ENCODE data around the gene SOD1. TPM values are rescaled to one million over a fixed set of nuclear protein-coding genes. Genes with fewer than 3 reads are reported as not detected.

SOD1 gene
- total and polyA plus RNA-seq, 10 of the 15 experiments (the other 5 are each of a cell fraction or from before 2014, with no cell fraction given) = 171 to 710 (median 313) TPM

GRCh38 chr21:31696424-31696823, 36.9 kb downstream of the SOD1 start:
- ChIA-PET RAD21 (ENCODE audit: unreplicated experiment) (no interaction called here), SMC1A (ENCODE audit: uncharacterized antibody, unreplicated experiment) (no interaction called here), CTCF (no interaction called here), POLR2A (no interaction called here)
- no peak overlapping the region for H3K4me2 ChIP-seq (ENCODE audit: control insufficient read depth, insufficient read depth)
- TF ChIP-seq BCL11A (IDR thresholded peaks at IDR 0.05; ENCODE audit: low read depth, low read length) (no peak), HSF1 (IDR thresholded peaks at IDR 0.05; ENCODE audit: low read depth, low read length) (no peak), USF1 (IDR thresholded peaks at IDR 0.05; ENCODE audit: borderline replicate concordance, extremely low read length, insufficient read depth, low read depth, low read length) (no peak), NR2C1 (IDR thresholded peaks at IDR 0.05) (no peak), TCF3 (IDR thresholded peaks at IDR 0.05; ENCODE audit: borderline replicate concordance, insufficient read depth, low read depth, low read length) (no peak), ZBTB4 (CRISPR knock-in tag; IDR thresholded peaks at IDR 0.05) (no peak), MEF2A (IDR thresholded peaks at IDR 0.05; ENCODE audit: insufficient read depth, low read depth, low read length) (no peak), RELB (IDR thresholded peaks at IDR 0.05; ENCODE audit: low read depth) (no peak), PBX3 (IDR thresholded peaks at IDR 0.05; ENCODE audit: insufficient replicate concordance, low read depth, low read length) (no peak)
- H3K4me1 ChIP-seq (ENCODE audit: control insufficient read depth, insufficient read depth, low read length) = no peaks in the 10 kb centered on the region
- ATAC-seq (no peak), FAIRE-seq (no peak), DNase-seq (ENCODE audit: low read depth, low spot score) (no peak)
- H3K9ac ChIP-seq (ENCODE audit: control insufficient read depth, insufficient read depth, low read length) = no peak overlapping the region
- BruUV-seq (replicated peaks) = no TSS peak
- H3K27me3 ChIP-seq (replicated peaks in 1 of 2; ENCODE audit: control insufficient read depth in 2 of 2, insufficient read depth in 2 of 2, low read length in 1 of 2) = no peaks in the 10 kb centered on the region
- in situ Hi-C loops (cut with MboI) (no loop called here), intact Hi-C loops (cut with micrococcal nuclease; ENCODE audit: unreplicated experiment) (no loop called here)
- no peaks in the 10 kb centered on the region for H3K9me3 ChIP-seq (replicated peaks; ENCODE audit: control insufficient read depth, insufficient read depth, low read length)
- 99% methylated on average over 6 of the region's 6 CpGs for WGBS (ENCODE audit: insufficient coverage, insufficient replicate concordance, low lambda C conversion rate, missing lambda C conversion rate)
- no peak overlapping the region for H2AFZ ChIP-seq (ENCODE audit: control insufficient read depth, low read depth, low read length)
- peaks cover 12 to 34% of the 10 kb centered on the region in 2 experiments for H3K36me3 ChIP-seq (ENCODE audit: control insufficient read depth in 2 of 2, insufficient read depth in 2 of 2, low read length in 1 of 2)
- H3K4me3 ChIP-seq = no peak overlapping the region
- no peak overlapping the region for H3K27ac ChIP-seq (ENCODE audit: control insufficient read depth, insufficient read depth)
- no peaks in the 10 kb centered on the region for H4K20me1 ChIP-seq (ENCODE audit: control insufficient read depth, insufficient read depth)
- H3K79me2 ChIP-seq (ENCODE audit: control insufficient read depth, insufficient read depth, low read length) = no peaks in the 10 kb centered on the region

Measured in GM12878 (cell line).